Glomerular visceral epithelial cell (primary cell): ENCODE data around the gene ETS1.

Experiments
- DNase-seq: peaks from one replicate; pipeline ENCODE4 v3.0.0-alpha.2; 2016; ENCODE audit errors: extremely low spot score

ETS1 gene

GRCh38 chr11:128594226-128594625 lies 6.9 kb upstream of the ETS1 start:
- no peak for DNase-seq

- peak; percentile 18 for DNase-seq
These were observed 5.9 kb upstream of the ETS1 start for GRCh38 chr11:128593281-128593680.

GRCh38 chr11:128592454-128592853 lies 5.1 kb upstream of the ETS1 start:
- DNase-seq = no peak

GRCh38 chr11:128590587-128590986 lies 3.2 kb upstream of the ETS1 start:
- DNase-seq = no peak

GRCh38 chr11:128589998-128590397 lies 2.6 kb upstream of the ETS1 start:
- no peak for DNase-seq

GRCh38 chr11:128588093-128588492 lies 735 bp upstream of the ETS1 start:
- DNase-seq = no peak

GRCh38 chr11:128586689-128587088 lies 669 bp downstream of the ETS1 start:
- DNase-seq = no peak

GRCh38 chr11:128585498-128586238 lies 1.7 kb downstream of the ETS1 start:
- no peak for DNase-seq

- DNase-seq = no peak
These were observed 3.1 kb downstream of the ETS1 start for GRCh38 chr11:128584253-128584652.

- DNase-seq = peak; percentile 87
These were observed 4.6 kb downstream of the ETS1 start for GRCh38 chr11:128582496-128583366.

GRCh38 chr11:128581561-128582272 lies 5.6 kb downstream of the ETS1 start:
- DNase-seq = no peak

- no peak for DNase-seq
These were observed 6.7 kb downstream of the ETS1 start for GRCh38 chr11:128580612-128581011.

- DNase-seq = peak; percentile 27
These were observed 7.4 kb downstream of the ETS1 start for GRCh38 chr11:128579798-128580504.

- no peak for DNase-seq
These were observed 10.8 kb downstream of the ETS1 start for GRCh38 chr11:128576555-128576954.

GRCh38 chr11:128575961-128576350 lies 11.4 kb downstream of the ETS1 start:
- no peak for DNase-seq

GRCh38 chr11:128575174-128575960 lies 12.0 kb downstream of the ETS1 start:
- DNase-seq = no peak

- DNase-seq = peak; percentile 24
These were observed 12.8 kb downstream of the ETS1 start for GRCh38 chr11:128574576-128575011.

GRCh38 chr11:128573638-128574037 lies 13.7 kb downstream of the ETS1 start:
- DNase-seq = no peak

GRCh38 chr11:128572965-128573364 lies 14.4 kb downstream of the ETS1 start:
- no peak for DNase-seq

- no peak for DNase-seq
These were observed 16.7 kb downstream of the ETS1 start for GRCh38 chr11:128570632-128571031.

- DNase-seq = no peak
These were observed 18.1 kb downstream of the ETS1 start for GRCh38 chr11:128569291-128569690.
